Measurements from ENCODE around the gene RTP4. TPM values are rescaled to one million over a fixed set of nuclear protein-coding genes. Genes with fewer than 3 reads are reported as not detected.

RTP4 gene
- polyA plus RNA-seq, 3 donors: 1.7 to 6.6 (median 3.3) TPM

GRCh38 chr3:187328691-187329090, 39.5 kb upstream of the RTP4 start:
- TF ChIP-seq CTCF (IDR thresholded peaks at IDR 0.05): no peak
- 100% methylated on average over 1 of the region's 3 CpGs for WGBS (ENCODE audit: insufficient coverage)
- Histone ChIP-seq H3K36me3 (replicated peaks in 1 of 2; ENCODE audit: control insufficient read depth in 1 of 2, insufficient read depth in 2 of 2, low read length in 2 of 2) (no peaks in the 10 kb centered on the region), H3K4me2 (replicated peaks; ENCODE audit: extremely low read depth, low read length, poor library complexity, severe bottlenecking) (no peak overlapping the region), H3K9me3 (replicated peaks in 1 of 2; ENCODE audit: control insufficient read depth in 1 of 2, insufficient read depth in 1 of 2, low read length in 2 of 2) (no peaks in the 10 kb centered on the region), H3K4me1 (ENCODE audit: control insufficient read depth in 1 of 2, insufficient read depth in 2 of 2, low read length in 2 of 2) (no peaks in the 10 kb centered on the region), H2AFZ (ENCODE audit: insufficient read depth, low read depth, low read length, poor library complexity, severe bottlenecking) (no peak overlapping the region), H3K9ac (ENCODE audit: insufficient read depth, low read length, poor library complexity, severe bottlenecking) (no peak overlapping the region), H3K27me3 (ENCODE audit: control insufficient read depth in 2 of 2, insufficient read depth in 2 of 2, low read length in 2 of 2) (no peaks in the 10 kb centered on the region), H4K20me1 (ENCODE audit: insufficient read depth, low read length) (no peaks in the 10 kb centered on the region), H3K79me2 (ENCODE audit: insufficient read depth, low read length) (no peaks in the 10 kb centered on the region), H3K27ac (ENCODE audit: low read depth in 1 of 2, low read length in 2 of 2) (no peak overlapping the region), H3K4me3 (replicated peaks in 1 of 3; ENCODE audit: low read depth in 2 of 3, low read length in 3 of 3) (no peak overlapping the region)
- no peaks in the 10 kb centered on the region for H3K4me1 Mint-ChIP-seq
- H3K4me3 Mint-ChIP-seq: no peak overlapping the region
- no peak for DNase-seq
- peaks cover 0 to 2% (median 0%) of the 10 kb centered on the region in 7 donors for H3K9me3 Mint-ChIP-seq
- intact Hi-C loops (cut with micrococcal nuclease): no loop called here
- no peaks in the 10 kb centered on the region for H3K36me3 Mint-ChIP-seq
- peaks cover 1 to 6% (median 4%) of the 10 kb centered on the region in 3 donors for H3K27me3 Mint-ChIP-seq (ENCODE audit: low read depth in 3 of 3)
- no peak overlapping the region for H3K27ac Mint-ChIP-seq

- TF ChIP-seq CTCF (IDR thresholded peaks at IDR 0.05): no peak
- H3K79me2 ChIP-seq (ENCODE audit: insufficient read depth, low read length): no peaks in the 10 kb centered on the region
- no peaks in the 10 kb centered on the region for H3K4me1 ChIP-seq (ENCODE audit: control insufficient read depth in 1 of 2, insufficient read depth in 2 of 2, low read length in 2 of 2)
- no peak overlapping the region for H3K27ac ChIP-seq (ENCODE audit: low read depth in 1 of 2, low read length in 2 of 2)
- intact Hi-C loops (cut with micrococcal nuclease): no loop called here
- no peak overlapping the region for H3K4me3 ChIP-seq (replicated peaks in 1 of 3; ENCODE audit: low read depth in 2 of 3, low read length in 3 of 3)
- no peaks in the 10 kb centered on the region for H3K9me3 ChIP-seq (replicated peaks in 1 of 2; ENCODE audit: control insufficient read depth in 1 of 2, insufficient read depth in 1 of 2, low read length in 2 of 2)
- H2AFZ ChIP-seq (ENCODE audit: insufficient read depth, low read depth, low read length, poor library complexity, severe bottlenecking): no peak overlapping the region
- H3K4me2 ChIP-seq (replicated peaks; ENCODE audit: extremely low read depth, low read length, poor library complexity, severe bottlenecking): no peak overlapping the region
- Mint-ChIP-seq H3K36me3 (no peaks in the 10 kb centered on the region), H3K4me1 (no peaks in the 10 kb centered on the region), H3K9me3 (peaks cover 0 to 5% (median 0%) of the 10 kb centered on the region in 7 donors), H3K4me3 (no peak overlapping the region), H3K27ac (no peak overlapping the region), H3K27me3 (ENCODE audit: low read depth in 3 of 3) (peaks cover 4 to 7% (median 4%) of the 10 kb centered on the region in 3 donors)
- no peaks in the 10 kb centered on the region for H4K20me1 ChIP-seq (ENCODE audit: insufficient read depth, low read length)
- no peak overlapping the region for H3K9ac ChIP-seq (ENCODE audit: insufficient read depth, low read length, poor library complexity, severe bottlenecking)
- H3K27me3 ChIP-seq (ENCODE audit: control insufficient read depth in 2 of 2, insufficient read depth in 2 of 2, low read length in 2 of 2): no peaks in the 10 kb centered on the region
- H3K36me3 ChIP-seq (replicated peaks in 1 of 2; ENCODE audit: control insufficient read depth in 1 of 2, insufficient read depth in 2 of 2, low read length in 2 of 2): no peaks in the 10 kb centered on the region
- 92% methylated on average over 4 of the region's 4 CpGs for WGBS (ENCODE audit: insufficient coverage)
- no peak for DNase-seq
Observed at GRCh38 chr3:187334904-187335303, 33.3 kb upstream of the RTP4 start.

Data from CD14-positive monocyte (primary cell).